ENCODE measurements around the gene AMIGO1. TPM values are rescaled to one million over a fixed set of nuclear protein-coding genes. Genes with fewer than 3 reads are reported as not detected.
A peak's percentile ranks its signal among the peaks of the same experiment; 100 is the strongest.

AMIGO1 gene, protein sequence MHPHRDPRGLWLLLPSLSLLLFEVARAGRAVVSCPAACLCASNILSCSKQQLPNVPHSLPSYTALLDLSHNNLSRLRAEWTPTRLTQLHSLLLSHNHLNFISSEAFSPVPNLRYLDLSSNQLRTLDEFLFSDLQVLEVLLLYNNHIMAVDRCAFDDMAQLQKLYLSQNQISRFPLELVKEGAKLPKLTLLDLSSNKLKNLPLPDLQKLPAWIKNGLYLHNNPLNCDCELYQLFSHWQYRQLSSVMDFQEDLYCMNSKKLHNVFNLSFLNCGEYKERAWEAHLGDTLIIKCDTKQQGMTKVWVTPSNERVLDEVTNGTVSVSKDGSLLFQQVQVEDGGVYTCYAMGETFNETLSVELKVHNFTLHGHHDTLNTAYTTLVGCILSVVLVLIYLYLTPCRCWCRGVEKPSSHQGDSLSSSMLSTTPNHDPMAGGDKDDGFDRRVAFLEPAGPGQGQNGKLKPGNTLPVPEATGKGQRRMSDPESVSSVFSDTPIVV
- total RNA-seq (2013; cell fraction: nucleolus; rRNA removed), result 1.5 and 1.7 TPM in 2 replicates
- total RNA-seq (2014; rRNA removed) (0.06 and 0.22 TPM in 2 replicates), total RNA-seq (2014; rRNA removed; fragmentation: Illumina TruSeq; extraction: Trizol) (0.04 and 0.09 TPM in 2 replicates), total RNA-seq (2021) (0.27 and 0.28 TPM in 2 replicates), polyA plus RNA-seq (2011; rRNA removed) (0.08 and 0.10 TPM in 2 replicates), polyA plus RNA-seq (2014; fragmentation: Illumina TruSeq; extraction: Trizol) (0.07 and 0.11 TPM in 2 replicates), polyA plus RNA-seq (2014; fragmentation: Nextera tagmentation; extraction: Ambion mirVana) (under 1 TPM; 0.02 to 0.11 TPM), polyA plus RNA-seq (2014; rRNA removed) (0.11 TPM in 1 of 2 replicates, not detected in the other), polyA plus RNA-seq (2016; fragmentation: Nextera tagmentation; extraction: Ambion mirVana) (under 1 TPM; 0.08 to 0.26 TPM), polyA minus RNA-seq (2011; rRNA and poly(A)+ RNA removed) (0.05 and 0.07 TPM in 2 replicates), Bru-seq, nascent RNA (percentile 53 among the genes with signal in this experiment), BruChase-seq, experiment 1, labeled RNA remaining after a 6-hour chase (percentile 31 among the genes with signal in this experiment), BruChase-seq, experiment 2, labeled RNA remaining after a 2-hour chase (percentile 55 among the genes with signal in this experiment)
- polyA plus RNA-seq (2011; ENCODE audit: low read depth), result 0.33 TPM
- polyA plus RNA-seq (2011; cell fraction: cytosol; rRNA removed), result 0.07 and 0.10 TPM in 2 replicates
- 0.15 and 0.19 TPM in 2 replicates for polyA plus RNA-seq (2011; cell fraction: nucleus; rRNA removed)
- polyA plus RNA-seq (2012), result 0.28 and 0.38 TPM in 2 replicates
- polyA minus RNA-seq (2011; cell fraction: cytosol; rRNA and poly(A)+ RNA removed), result not detected in 2 replicates
- polyA minus RNA-seq (2011; cell fraction: nucleus; rRNA and poly(A)+ RNA removed), result 0.10 and 0.12 TPM in 2 replicates
- long read RNA-seq, experiment 1, result 0 reads
- long read RNA-seq, experiment 2, result 0 reads

DNA sequence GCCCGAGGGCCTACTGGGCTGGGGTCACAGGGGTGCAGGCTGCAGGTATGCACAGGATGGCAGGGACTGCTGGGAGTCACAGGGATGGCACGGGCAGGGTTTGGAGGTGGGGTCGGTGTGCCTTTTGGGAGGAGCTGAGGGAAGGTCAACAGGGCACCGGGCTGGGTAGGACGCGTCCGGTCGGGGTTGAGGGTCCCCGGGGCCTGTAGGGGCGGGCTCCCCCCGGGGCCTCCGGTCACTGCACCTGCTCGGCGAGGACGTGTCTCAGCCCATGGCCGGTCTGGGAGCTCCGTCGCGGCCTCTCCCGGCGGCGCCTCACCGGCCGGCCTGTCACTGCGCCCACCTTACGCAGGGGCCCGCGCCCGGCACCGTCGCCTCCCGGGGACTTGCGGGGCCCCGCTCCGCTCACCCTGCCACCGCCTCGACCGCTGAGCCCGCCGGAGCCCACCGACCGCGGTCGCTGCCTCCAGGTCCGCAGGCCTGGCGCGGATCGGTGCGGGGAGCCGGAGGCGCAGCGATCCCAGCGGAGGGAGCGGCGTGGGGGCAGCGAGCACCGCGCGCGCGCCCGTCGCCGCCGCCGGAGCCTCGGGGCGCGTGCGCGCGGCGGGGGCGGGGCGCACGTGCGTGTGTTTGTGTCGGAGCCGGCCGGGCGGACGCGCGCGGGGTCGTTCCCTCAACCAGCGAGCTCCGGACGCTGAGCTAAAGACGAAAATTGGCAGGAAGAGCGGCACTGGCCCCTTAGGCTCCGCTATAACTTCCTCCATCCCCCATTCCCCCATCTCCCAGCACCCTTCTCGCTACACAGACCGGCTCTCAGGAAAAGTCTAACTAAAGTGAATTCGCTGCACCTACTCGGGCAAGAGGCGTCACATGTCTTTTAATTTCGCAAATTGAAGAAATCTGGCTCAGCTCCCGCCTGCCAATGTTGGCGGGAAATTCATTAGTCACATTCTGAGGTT is at the start of gene AMIGO1:
TSS of gene AMIGO1 (minus strand) at position 552 of the 959 bp plus-strand sequence. CDS start 815 bp downstream, outside the sequence.
- Histone ChIP-seq H3K4me3 (peak within 1 kb of the TSS; percentile 69), H3K27ac (ENCODE audit: control insufficient read depth, insufficient read depth) (no peak within 1 kb of the TSS), H3K79me2 (ENCODE audit: control insufficient read depth, insufficient read depth, low read length) (no peaks in the 10 kb centered on the region), H3K9me3 (replicated peaks; ENCODE audit: control insufficient read depth, insufficient read depth, low read length) (no peaks in the 10 kb centered on the region), H3K27me3 (replicated peaks in 1 of 2; ENCODE audit: control insufficient read depth in 2 of 2, insufficient read depth in 2 of 2, low read length in 1 of 2) (no peaks in the 10 kb centered on the region), H3K4me1 (ENCODE audit: control insufficient read depth, insufficient read depth, low read length) (0 out of 2 replicates have a peak, but pooled peaks cover 3% of the 10 kb centered on the region), H3K36me3 (ENCODE audit: control insufficient read depth in 2 of 2, insufficient read depth in 2 of 2, low read length in 1 of 2) (no peaks in the 10 kb centered on the region), H4K20me1 (ENCODE audit: control insufficient read depth, insufficient read depth) (no peaks in the 10 kb centered on the region), H3K9ac (ENCODE audit: control insufficient read depth, insufficient read depth, low read length) (peak within 1 kb of the TSS; percentile 37; the same call in 1 of the 2 replicates), H2AFZ (ENCODE audit: control insufficient read depth, low read depth, low read length) (peak within 1 kb of the TSS; percentile 85), H3K4me2 (ENCODE audit: control insufficient read depth, insufficient read depth) (peak within 1 kb of the TSS; percentile 96)
- RAD21 ChIA-PET (ENCODE audit: unreplicated experiment), result interaction anchor here (1.3 to 1.8 kb wide), 5 partner anchors 20 to 232 kb away, joined by 3 to 8 read pairs (median 5); no protein-coding TSS in a partner anchor
- CTCF ChIA-PET, result interaction anchor here (19.4 to 26.7 kb wide), 2 partner anchors 15 to 22 kb away, joined by 240 to 1280 read pairs; partner anchors contain the start of genes CYB561D1 and GPR61
- no peak for DNase-seq (ENCODE audit: low read depth, low spot score)
- peak; percentile 7 for FAIRE-seq
- intact Hi-C loops (cut with micrococcal nuclease; ENCODE audit: unreplicated experiment) (no loop called here), in situ Hi-C loops (cut with MboI) (no loop called here)
- POLR2A ChIA-PET, result no interaction called here
- ATAC-seq, result peak; percentile 57
- BruUV-seq (replicated peaks), result no TSS peak
- 3% methylated on average over 63 of the region's 100 CpGs for WGBS (ENCODE audit: insufficient coverage, insufficient replicate concordance, low lambda C conversion rate, missing lambda C conversion rate)
- SMC1A ChIA-PET (ENCODE audit: uncharacterized antibody, unreplicated experiment), result interaction anchor here (15.8 kb wide), 1 partner anchor 18 kb away, joined by 205 read pairs; no protein-coding TSS in a partner anchor
- TF ChIP-seq NFYB (IDR thresholded peaks at IDR 0.05; ENCODE audit: insufficient read depth, low read depth, low read length) (no peak), TBL1XR1 (IDR thresholded peaks at IDR 0.05; ENCODE audit: low read depth, low read length) (no peak), CHD1 (IDR thresholded peaks at IDR 0.05; ENCODE audit: low read depth, low read length) (no peak), IKZF1 (conservative IDR thresholded peaks at IDR 0.05) (peak; percentile 73), BHLHE40 (IDR thresholded peaks at IDR 0.05; ENCODE audit: borderline replicate concordance in 1 of 2, low read depth in 2 of 2, low read length in 1 of 2) (peak; percentile 94 to 99), EGR1 (IDR thresholded peaks at IDR 0.05; ENCODE audit: borderline replicate concordance in 1 of 2, low read depth in 2 of 2, low read length in 2 of 2) (peak in 1 of 2 experiments; percentile 27; a peak in 1 of 3 replicates), NR2C1 (IDR thresholded peaks at IDR 0.05) (0 out of 2 replicates have a peak, but pooled peaks have one; percentile 7), RB1 (IDR thresholded peaks at IDR 0.05; ENCODE audit: borderline replicate concordance) (peak; percentile 38; the same call in 1 of the 2 replicates), MTA2 (IDR thresholded peaks at IDR 0.05; ENCODE audit: low read depth) (no peak), JUND (IDR thresholded peaks at IDR 0.05; ENCODE audit: low read depth, low read length) (no peak), NR2F1 (conservative IDR thresholded peaks at IDR 0.05) (0 out of 2 replicates have a peak, but pooled peaks have one; percentile 53), FOS (IDR thresholded peaks at IDR 0.05; ENCODE audit: borderline replicate concordance, extremely low read depth, insufficient read length) (no peak)
- TF ChIP-seq, protein P1, sequence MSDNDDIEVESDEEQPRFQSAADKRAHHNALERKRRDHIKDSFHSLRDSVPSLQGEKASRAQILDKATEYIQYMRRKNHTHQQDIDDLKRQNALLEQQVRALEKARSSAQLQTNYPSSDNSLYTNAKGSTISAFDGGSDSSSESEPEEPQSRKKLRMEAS (IDR thresholded peaks at IDR 0.05; ENCODE audit: low read depth, low read length), result peak; percentile 17; the same call in 1 of the 2 replicates
- TF ChIP-seq, protein P2, sequence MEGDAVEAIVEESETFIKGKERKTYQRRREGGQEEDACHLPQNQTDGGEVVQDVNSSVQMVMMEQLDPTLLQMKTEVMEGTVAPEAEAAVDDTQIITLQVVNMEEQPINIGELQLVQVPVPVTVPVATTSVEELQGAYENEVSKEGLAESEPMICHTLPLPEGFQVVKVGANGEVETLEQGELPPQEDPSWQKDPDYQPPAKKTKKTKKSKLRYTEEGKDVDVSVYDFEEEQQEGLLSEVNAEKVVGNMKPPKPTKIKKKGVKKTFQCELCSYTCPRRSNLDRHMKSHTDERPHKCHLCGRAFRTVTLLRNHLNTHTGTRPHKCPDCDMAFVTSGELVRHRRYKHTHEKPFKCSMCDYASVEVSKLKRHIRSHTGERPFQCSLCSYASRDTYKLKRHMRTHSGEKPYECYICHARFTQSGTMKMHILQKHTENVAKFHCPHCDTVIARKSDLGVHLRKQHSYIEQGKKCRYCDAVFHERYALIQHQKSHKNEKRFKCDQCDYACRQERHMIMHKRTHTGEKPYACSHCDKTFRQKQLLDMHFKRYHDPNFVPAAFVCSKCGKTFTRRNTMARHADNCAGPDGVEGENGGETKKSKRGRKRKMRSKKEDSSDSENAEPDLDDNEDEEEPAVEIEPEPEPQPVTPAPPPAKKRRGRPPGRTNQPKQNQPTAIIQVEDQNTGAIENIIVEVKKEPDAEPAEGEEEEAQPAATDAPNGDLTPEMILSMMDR (IDR thresholded peaks at IDR 0.05 in 2 of 3, conservative IDR thresholded peaks at IDR 0.05 in 1 of 3; ENCODE audit: control insufficient read depth in 2 of 3, extremely low read depth in 1 of 3, insufficient read depth in 1 of 3, low read depth in 3 of 3, low read length in 3 of 3), result no peak
